ENCODE measurements around the gene ALK.
A peak's percentile ranks its signal among the peaks of the same experiment; 100 is the strongest.

ALK gene

GRCh38 chr2:29575370-29575890 lies 346.0 kb downstream of the ALK start:
- no peak for DNase-seq (ENCODE audit: low read depth)

DNA sequence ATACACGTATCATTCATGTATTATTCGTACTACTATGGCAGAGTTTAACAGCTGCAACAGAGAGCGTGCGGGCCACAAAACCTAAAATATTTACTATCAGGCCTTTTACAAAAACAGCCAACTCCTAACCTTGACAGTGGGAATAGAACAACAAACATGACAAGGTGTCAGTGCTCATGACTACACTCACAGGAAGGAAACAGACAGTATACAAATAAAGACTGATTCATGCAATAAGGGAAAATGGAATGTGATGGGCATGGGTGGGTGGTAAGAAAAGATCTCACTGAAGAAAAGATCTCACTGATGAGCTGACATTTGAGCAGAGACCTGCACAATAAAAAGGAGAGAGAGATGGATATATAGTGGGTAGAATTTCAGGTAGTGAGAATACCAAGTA lies 347.8 kb downstream of the ALK start:
- no peak for DNase-seq (ENCODE audit: low read depth)

DNA sequence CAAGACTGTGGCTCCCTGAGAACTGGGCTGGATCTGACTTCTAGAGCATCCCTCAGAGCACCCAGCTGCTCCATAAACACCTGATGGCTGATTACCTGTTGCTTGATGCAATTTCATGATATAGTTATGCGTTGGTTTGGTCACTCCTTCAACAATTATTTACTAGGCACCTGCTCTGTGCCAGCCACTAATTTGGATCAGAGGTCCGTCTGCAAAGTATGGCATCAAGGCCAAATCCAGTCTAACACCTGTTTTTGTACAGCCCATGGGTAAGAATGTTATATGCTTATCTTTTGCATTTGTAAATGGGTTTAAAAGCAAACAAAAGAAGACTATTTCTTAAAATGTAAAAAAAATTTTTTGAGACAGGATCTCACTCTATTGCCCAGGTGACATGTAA lies 348.2 kb downstream of the ALK start:
- DNase-seq (ENCODE audit: low read depth) = no peak

DNA sequence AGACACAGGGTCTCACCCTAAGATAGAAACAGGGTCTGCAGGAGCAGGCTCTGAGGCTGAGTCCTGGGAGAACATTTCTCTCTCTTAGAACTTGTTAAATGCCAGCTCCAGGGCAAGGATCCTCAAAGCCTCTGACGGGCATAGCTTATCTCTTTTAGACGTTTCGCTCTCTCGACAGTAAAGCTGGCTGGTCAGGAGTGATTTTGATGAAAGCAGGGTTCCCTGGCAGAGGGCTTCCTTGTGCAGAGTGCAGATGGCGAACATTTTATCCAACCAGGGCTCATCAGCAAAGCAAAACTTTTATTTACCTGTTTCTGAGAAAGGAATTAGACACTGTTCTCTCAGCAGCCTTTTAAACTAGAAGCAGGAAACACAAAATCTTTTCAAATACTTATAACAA lies 350.8 kb downstream of the ALK start:
- DNase-seq (ENCODE audit: low read depth) = no peak

DNA sequence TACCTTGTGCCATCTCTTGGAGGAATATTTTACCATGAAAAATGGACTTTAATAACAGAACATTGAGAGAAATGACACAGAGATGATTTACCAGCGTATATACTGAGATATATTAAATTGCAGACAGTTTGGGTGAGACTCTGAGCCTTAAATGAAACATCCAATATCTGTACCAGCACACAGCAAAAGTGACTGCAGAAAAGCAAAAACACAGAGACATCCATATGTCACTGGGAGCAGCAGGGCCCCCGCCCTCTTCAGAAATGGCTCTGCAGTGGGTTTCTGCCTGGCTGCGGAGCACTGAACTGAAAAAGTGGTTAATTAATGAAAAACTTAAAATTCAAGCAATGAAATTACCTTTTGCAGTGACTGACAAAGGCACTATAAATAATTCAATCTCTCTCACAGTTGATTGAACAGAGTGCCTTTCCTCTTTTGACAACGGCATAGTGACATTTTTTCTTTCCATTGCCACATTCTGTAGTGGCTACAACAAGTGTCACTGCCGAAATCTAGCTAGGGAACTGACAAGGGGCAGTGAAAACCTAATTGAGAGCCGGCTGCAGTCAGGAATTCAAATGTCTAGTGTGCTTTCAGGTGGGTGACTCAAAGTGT lies 353.4 kb downstream of the ALK start:
- DNase-seq (ENCODE audit: low read depth) = no peak

GRCh38 chr2:29563697-29564096 lies 357.7 kb downstream of the ALK start:
- no peak for DNase-seq (ENCODE audit: low read depth)

- DNase-seq (ENCODE audit: low read depth) = no peak
Measured at GRCh38 chr2:29562896-29563295, 358.5 kb downstream of the ALK start.

DNA sequence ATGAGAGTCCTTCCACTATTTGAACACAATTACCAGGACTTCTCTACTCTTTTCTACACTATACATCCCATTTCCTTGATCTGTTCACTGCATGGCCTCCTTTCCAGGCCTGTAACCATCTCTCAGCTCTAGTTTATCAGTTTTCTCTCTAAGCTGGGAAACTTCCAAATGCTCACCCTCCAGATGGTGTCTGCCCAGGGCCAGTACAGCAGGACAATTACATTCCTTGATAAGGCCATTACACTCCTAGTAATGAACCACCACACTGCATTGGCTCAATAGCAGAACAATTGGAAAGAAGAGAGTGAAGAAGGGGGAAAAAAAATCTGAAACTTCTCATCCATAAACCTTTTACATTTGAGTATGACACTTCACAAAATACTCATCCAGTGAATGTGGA lies 359.1 kb downstream of the ALK start:
- DNase-seq (ENCODE audit: low read depth) = no peak

DNA sequence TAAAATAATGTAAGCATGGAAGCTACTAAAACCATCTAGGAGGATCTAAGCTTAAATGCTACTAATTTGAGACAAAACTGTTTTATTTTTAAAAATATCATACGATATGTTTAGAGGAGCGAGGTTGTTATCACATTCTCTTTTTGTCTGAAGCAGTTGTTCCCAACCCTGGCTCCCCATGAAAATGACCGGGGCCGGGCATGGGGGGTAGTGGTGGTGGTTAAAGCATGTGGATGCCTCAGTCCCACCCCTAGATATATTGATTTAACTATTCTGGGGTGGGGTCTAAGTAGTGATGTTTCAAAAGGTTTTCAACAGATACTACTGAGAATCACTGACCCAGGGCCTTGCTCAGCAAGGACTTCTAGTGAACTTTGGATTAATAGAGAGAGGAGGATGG lies 359.8 kb downstream of the ALK start:
- no peak for DNase-seq (ENCODE audit: low read depth)

DNA sequence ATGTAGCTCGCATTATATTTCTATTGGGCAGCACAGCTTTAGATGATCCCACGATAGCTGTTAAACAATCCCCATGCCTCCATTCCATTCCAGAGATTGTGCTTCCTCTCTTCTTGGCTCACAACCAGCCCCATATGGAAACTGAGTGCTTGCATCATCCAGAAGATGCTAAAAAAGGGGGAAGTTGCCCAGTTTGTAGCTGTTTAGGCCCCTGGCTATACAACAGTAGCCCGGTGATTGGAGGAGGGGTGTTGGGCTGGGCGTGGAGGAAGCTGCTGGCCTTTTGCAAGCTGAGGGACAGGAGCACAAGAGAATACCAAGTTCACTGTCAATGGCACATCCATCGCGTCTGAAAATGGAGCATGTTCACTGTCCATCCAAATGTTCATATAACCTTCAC lies 360.2 kb downstream of the ALK start:
- no peak for DNase-seq (ENCODE audit: low read depth)

GRCh38 chr2:29560566-29560965 lies 360.8 kb downstream of the ALK start:
- DNase-seq (ENCODE audit: low read depth) = no peak

- DNase-seq (ENCODE audit: low read depth) = no peak
Measured at GRCh38 chr2:29560030-29560429, 361.4 kb downstream of the ALK start.

GRCh38 chr2:29559578-29559977 lies 361.8 kb downstream of the ALK start:
- DNase-seq (ENCODE audit: low read depth) = no peak

DNA sequence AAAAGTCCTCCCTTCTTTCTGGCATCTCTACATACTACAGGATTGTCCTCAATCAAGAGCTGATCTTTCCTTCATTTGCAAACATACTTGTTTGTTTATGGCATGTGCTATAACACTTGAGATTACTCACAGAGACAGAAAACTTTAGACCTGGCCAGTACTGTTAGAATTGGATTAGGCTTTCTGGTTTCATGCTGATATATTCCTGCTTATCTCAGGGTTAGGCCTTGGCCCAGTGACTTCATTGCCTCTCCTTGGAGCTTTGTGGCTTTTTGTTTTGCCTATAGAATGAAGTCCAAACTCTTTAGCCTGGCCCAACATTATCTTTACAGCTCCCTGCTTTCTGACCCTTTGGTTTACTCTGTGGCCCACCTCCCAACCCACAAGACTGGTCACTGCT lies 363.3 kb downstream of the ALK start:
- no peak for DNase-seq (ENCODE audit: low read depth)

DNA sequence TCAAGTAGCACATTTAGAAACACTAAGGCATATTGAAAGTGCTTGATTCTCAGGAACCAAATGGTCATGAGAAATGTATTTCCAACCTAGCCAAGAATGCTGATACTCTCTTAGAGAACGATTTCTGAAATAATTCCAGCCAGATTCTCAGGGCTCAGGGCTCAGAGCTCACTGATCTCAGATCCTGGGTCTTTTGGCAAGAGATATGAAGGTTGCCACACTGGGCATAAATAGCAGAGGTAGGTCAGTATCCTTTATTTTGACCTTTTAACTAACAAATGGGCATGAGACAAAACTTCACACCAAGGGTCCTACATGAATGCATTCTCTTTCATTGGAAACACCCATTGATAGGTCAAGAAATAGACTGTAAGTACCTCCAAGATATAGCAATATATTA lies 364.1 kb downstream of the ALK start:
- DNase-seq (ENCODE audit: low read depth) = no peak

DNA sequence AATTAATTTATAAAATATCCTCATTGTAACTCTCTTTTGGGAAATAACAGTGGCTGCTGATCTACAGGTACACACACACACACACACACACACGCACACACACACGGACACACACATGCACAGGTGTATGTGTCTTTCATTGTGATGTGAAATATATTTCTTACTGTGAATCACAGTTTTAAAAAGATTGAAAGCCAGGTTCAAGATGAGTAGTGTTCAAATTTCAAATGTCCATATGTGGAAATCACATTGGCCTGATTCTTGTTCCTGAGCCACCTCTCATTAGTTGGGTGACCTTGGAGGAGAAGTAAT lies 372.4 kb downstream of the ALK start:
- DNase-seq (ENCODE audit: low read depth) = no peak

- no peak for DNase-seq (ENCODE audit: low read depth)
Measured at GRCh38 chr2:29544917-29545316, 376.5 kb downstream of the ALK start.

DNA sequence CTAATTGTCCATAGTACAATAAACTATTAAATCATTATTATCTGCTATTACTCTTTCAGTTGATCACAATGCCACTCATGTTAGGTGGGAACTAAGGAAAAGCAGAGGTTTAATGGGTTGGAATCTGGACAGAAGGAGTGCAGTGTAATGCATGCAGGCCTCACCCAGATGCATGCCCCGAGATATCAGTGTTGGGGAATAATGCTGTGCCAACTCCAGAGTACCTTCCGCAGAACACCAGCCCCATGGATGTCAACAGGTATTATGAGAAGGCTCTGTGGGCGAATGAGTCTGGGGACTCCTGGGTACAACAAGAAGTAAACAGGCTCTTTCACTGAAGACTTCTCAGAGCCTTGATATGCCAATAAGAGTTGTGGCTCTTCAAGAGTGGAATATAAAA lies 377.4 kb downstream of the ALK start:
- no peak for DNase-seq (ENCODE audit: low read depth)

DNA sequence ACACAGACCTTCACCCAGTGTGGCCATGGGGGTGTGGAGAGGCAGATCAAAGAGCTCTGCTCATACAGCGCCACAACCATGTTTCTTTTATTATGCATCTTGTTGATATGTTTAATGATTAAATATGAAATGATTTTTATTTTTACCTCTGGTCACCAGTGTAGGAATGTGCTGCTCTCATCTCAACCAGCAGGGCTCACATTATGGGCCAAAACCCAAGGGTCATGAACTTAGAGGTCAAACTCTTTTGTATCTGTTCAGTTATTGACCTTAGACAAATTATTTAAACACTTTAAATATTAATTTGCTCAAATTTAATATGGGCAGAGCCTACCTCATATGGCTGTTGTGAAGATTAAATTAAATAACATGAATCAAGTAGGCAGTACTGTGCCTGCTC lies 386.2 kb downstream of the ALK start:
- DNase-seq (ENCODE audit: low read depth) = no peak

DNA sequence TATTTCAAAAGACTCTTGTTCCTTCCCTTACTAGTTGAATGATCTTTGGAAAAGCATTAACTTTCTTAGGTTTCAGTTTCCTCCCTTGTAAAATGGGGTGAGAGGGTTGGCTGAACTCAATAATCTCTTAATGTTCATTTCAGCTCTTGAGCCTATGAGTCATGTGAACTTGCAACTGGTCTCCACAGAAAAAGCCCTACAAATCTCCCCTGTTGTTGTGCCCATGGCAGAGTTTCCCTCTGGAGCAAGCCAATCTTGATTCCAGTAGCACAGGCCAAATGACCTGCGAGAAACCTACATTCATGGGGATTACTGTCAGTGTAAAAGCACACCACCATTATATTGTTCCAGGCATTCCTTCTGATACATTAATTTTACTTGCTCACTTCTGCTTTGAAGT lies 388.9 kb downstream of the ALK start:
- peak; percentile 70 for DNase-seq (ENCODE audit: low read depth)

- DNase-seq (ENCODE audit: low read depth) = no peak
Measured at GRCh38 chr2:29531626-29532025, 389.8 kb downstream of the ALK start.

GRCh38 chr2:29530281-29530680 lies 391.1 kb downstream of the ALK start:
- DNase-seq (ENCODE audit: low read depth) = peak; percentile 72

DNA sequence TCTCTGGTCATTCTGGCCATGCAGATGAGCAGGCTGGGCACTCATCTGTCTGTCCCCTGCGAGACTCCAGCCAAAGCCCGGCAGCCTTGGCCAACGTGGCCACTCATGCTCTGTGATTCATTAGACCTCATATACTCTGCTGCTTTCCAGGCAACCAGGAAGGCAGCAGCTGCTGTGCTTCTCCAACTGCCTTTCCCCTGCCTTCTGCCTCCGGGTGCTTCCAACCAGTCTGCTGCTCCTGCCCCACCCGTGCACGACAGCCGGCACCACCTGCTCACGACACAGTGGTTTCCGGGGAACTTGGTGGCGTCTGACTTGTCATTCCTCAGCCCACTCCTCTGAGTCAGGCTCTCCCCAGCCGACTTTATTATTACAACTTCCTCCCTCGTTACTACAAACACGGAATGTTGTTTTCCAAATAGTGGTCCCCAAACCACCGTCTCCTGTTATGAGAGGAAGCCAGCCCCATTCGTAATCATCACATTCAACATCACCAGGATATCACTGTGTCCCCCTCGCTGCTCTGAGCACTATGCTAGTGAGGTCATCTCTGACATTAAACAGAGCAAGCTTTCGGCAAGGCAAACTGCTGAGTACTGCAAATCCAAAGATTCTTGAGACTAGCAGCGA lies 392.4 kb downstream of the ALK start:
- peak; percentile 48 for DNase-seq (ENCODE audit: low read depth)

DNA sequence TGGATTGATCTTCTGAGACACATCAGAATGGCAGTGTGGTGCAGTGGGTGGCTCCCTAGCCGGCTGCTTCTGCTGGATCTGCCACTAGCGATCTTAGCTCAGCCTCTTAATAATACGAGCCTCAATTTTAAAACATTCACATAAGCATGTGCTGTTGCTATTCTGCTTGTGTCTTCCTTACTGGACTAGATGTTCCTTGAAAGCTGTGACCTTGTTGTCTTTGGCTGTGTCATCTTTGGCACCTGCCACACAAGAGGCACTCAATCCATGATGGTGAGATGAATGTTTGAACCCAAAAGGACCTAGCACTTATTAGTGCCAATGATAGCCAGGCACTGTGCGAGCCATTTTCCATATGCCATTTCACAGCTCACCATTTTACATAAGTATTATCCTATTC lies 393.0 kb downstream of the ALK start:
- DNase-seq (ENCODE audit: low read depth) = no peak

All from amniotic epithelial cell (primary cell).